Muscle of leg (tissue), 11 donors: ENCODE results near the gene CTTN. TPM values are rescaled to one million over a fixed set of nuclear protein-coding genes. Genes with fewer than 3 reads are reported as not detected.
"Not testable (repeated sequence)": the region's sequence is repeated elsewhere in the genome, so short reads cannot be mapped to it uniquely, and the experiment has no call there.

ENCODE experiments used
- DNase-seq: peaks from one replicate; pipeline ENCODE4 v3.0.0; 2013
- H3K27ac ChIP-seq: one replicate; pipeline ENCODE4 v1.5.1; 2013; ENCODE audit warnings: mild to moderate bottlenecking, low read length, control low read depth
- H3K27me3 ChIP-seq: one replicate; pipeline ENCODE4 v1.6.1; 2013; ENCODE audit warnings: low read length; ENCODE audit not compliant: control insufficient read depth, insufficient read depth
- H3K36me3 ChIP-seq: one replicate; pipeline ENCODE4 v1.6.1; 2013; ENCODE audit warnings: low read length; ENCODE audit not compliant: control insufficient read depth, insufficient read depth
- H3K4me1 ChIP-seq: one replicate; pipeline ENCODE4 v1.6.1; 2013; ENCODE audit warnings: low read length; ENCODE audit not compliant: control insufficient read depth, insufficient read depth
- H3K4me3 ChIP-seq: one replicate; pipeline ENCODE4 v1.5.1; 2013; ENCODE audit warnings: low read length, control low read depth
- H3K9me3 ChIP-seq: replicated peaks from 2 replicates; pipeline ENCODE4 v1.6.1; 2013; ENCODE audit warnings: low read depth, low read length; ENCODE audit not compliant: control insufficient read depth
- WGBS: methylation state at CpG from one replicate; pipeline ENCODE4 v1.1.5; 2013; ENCODE audit warnings: missing lambda C conversion rate; ENCODE audit not compliant: insufficient coverage; 5-methylcytosine and 5-hydroxymethylcytosine counted together
- polyA plus RNA-seq, 8 donors: library from polyadenylated mRNA; unstranded; fragments of 120-200 nt; gene quantifications; one replicate each; pipeline versions ENCODE4 v1.2.1 to v1.2.3, GENCODE V29; 2013; ENCODE audit warnings: inconsistent platforms in 1 of 8, low replicate concordance in 1 of 8; ENCODE audit not compliant: insufficient read length in 8 of 8, insufficient read depth in 1 of 8
- total RNA-seq: library from RNA; stranded (reverse); fragments of 120-200 nt; gene quantifications from one replicate; pipeline ENCODE4 v1.2.4, GENCODE V29; 2013

The CTTN gene
- total and polyA plus RNA-seq, 9 donors, result 78.1 to 126 (median 109) TPM

- Histone ChIP-seq H3K4me3 (no peak overlapping the region), H3K9me3 (no peaks in the 10 kb centered on the region), H3K27me3 (peaks cover 3% of the 10 kb centered on the region), H3K36me3 (peaks cover 61% of the 10 kb centered on the region), H3K4me1 (no peaks in the 10 kb centered on the region), H3K27ac (no peak overlapping the region)
- WGBS, result 84% methylated on average over 12 of the region's 13 CpGs
- DNase-seq, result no peak
Observed at GRCh38 chr11:70407121-70407520, 8.8 kb downstream of the CTTN start.

GRCh38 chr11:70407814-70408213 is 9.5 kb downstream of the CTTN start:
- H3K27ac ChIP-seq, result no peak overlapping the region
- H3K9me3 ChIP-seq, result no peaks in the 10 kb centered on the region
- H3K4me1 ChIP-seq, result no peaks in the 10 kb centered on the region
- H3K36me3 ChIP-seq, result peaks cover 68% of the 10 kb centered on the region
- no peak overlapping the region for H3K4me3 ChIP-seq
- 100% methylated on average over 2 of the region's 6 CpGs for WGBS
- DNase-seq, result no peak
- H3K27me3 ChIP-seq, result peaks cover 3% of the 10 kb centered on the region

- H3K27me3 ChIP-seq, H3K27ac ChIP-seq, DNase-seq, H3K4me1 ChIP-seq, H3K4me3 ChIP-seq, H3K9me3 ChIP-seq: not testable (repeated sequence)
- 100% methylated on average over 3 of the region's 4 CpGs for WGBS
- H3K36me3 ChIP-seq, result peaks cover 73% of the 10 kb centered on the region
Observed at GRCh38 chr11:70408326-70408725, 10.0 kb downstream of the CTTN start.

GRCh38 chr11:70409437-70409836 is 11.1 kb downstream of the CTTN start:
- WGBS, result 96% methylated on average over 6 of the region's 10 CpGs
- no peak overlapping the region for H3K27ac ChIP-seq
- peaks cover 82% of the 10 kb centered on the region for H3K36me3 ChIP-seq
- peaks cover 3% of the 10 kb centered on the region for H3K27me3 ChIP-seq
- H3K4me1 ChIP-seq, result no peaks in the 10 kb centered on the region
- no peak for DNase-seq
- H3K9me3 ChIP-seq, result no peaks in the 10 kb centered on the region
- no peak overlapping the region for H3K4me3 ChIP-seq

- DNase-seq, result no peak
- no peak overlapping the region for H3K27ac ChIP-seq
- WGBS, result 86% methylated on average over 4 of the region's 7 CpGs
- no peak overlapping the region for H3K4me3 ChIP-seq
- peaks cover 87% of the 10 kb centered on the region for H3K36me3 ChIP-seq
- H3K27me3 ChIP-seq, result peaks cover 3% of the 10 kb centered on the region
- no peaks in the 10 kb centered on the region for H3K4me1 ChIP-seq
- H3K9me3 ChIP-seq, result no peaks in the 10 kb centered on the region
Observed at GRCh38 chr11:70409871-70410270, 11.5 kb downstream of the CTTN start.

- DNase-seq, result no peak
- Histone ChIP-seq H3K27me3 (peaks cover 3% of the 10 kb centered on the region), H3K4me3 (no peak overlapping the region), H3K27ac (no peak overlapping the region), H3K36me3 (peaks cover 89% of the 10 kb centered on the region), H3K9me3 (no peaks in the 10 kb centered on the region), H3K4me1 (no peaks in the 10 kb centered on the region)
- WGBS, result 87% methylated on average over 19 of the region's 29 CpGs
Observed at GRCh38 chr11:70410276-70411205, 12.2 kb downstream of the CTTN start.

- Histone ChIP-seq H3K27me3 (no peaks in the 10 kb centered on the region), H3K36me3 (peaks cover 94% of the 10 kb centered on the region), H3K27ac (no peak overlapping the region), H3K4me1 (no peaks in the 10 kb centered on the region), H3K9me3 (no peaks in the 10 kb centered on the region), H3K4me3 (no peak overlapping the region)
- 94% methylated on average over 12 of the region's 15 CpGs for WGBS
- no peak for DNase-seq
Observed at GRCh38 chr11:70411713-70412452, 13.6 kb downstream of the CTTN start.

GRCh38 chr11:70413151-70413550 is 14.8 kb downstream of the CTTN start:
- WGBS, result 86% methylated on average over 10 of the region's 10 CpGs
- DNase-seq, result no peak
- H3K36me3 ChIP-seq, result peaks cover 93% of the 10 kb centered on the region
- H3K9me3 ChIP-seq, result no peaks in the 10 kb centered on the region
- no peaks in the 10 kb centered on the region for H3K4me1 ChIP-seq
- no peak overlapping the region for H3K27ac ChIP-seq
- H3K4me3 ChIP-seq, result no peak overlapping the region
- no peaks in the 10 kb centered on the region for H3K27me3 ChIP-seq

- Histone ChIP-seq H3K27me3 (no peaks in the 10 kb centered on the region), H3K4me1 (no peaks in the 10 kb centered on the region), H3K36me3 (peaks cover 85% of the 10 kb centered on the region), H3K4me3 (no peak overlapping the region), H3K27ac (no peak overlapping the region), H3K9me3 (no peaks in the 10 kb centered on the region)
- DNase-seq, result no peak
- WGBS, result 88% methylated on average over 28 of the region's 28 CpGs
Observed at GRCh38 chr11:70414341-70415100, 16.2 kb downstream of the CTTN start.

GRCh38 chr11:70415191-70415590 is 16.9 kb downstream of the CTTN start:
- no peaks in the 10 kb centered on the region for H3K4me1 ChIP-seq
- no peak for DNase-seq
- H3K36me3 ChIP-seq, result peaks cover 85% of the 10 kb centered on the region
- H3K9me3 ChIP-seq, result no peaks in the 10 kb centered on the region
- H3K4me3 ChIP-seq, result no peak overlapping the region
- 59% methylated on average over 7 of the region's 10 CpGs for WGBS
- H3K27me3 ChIP-seq, result no peaks in the 10 kb centered on the region
- no peak overlapping the region for H3K27ac ChIP-seq
